ENCODE data around the gene SORBS2.
"Not testable (repeated sequence)": the region's sequence is repeated elsewhere in the genome, so short reads cannot be mapped to it uniquely, and the experiment has no call there.

The SORBS2 gene

DNA sequence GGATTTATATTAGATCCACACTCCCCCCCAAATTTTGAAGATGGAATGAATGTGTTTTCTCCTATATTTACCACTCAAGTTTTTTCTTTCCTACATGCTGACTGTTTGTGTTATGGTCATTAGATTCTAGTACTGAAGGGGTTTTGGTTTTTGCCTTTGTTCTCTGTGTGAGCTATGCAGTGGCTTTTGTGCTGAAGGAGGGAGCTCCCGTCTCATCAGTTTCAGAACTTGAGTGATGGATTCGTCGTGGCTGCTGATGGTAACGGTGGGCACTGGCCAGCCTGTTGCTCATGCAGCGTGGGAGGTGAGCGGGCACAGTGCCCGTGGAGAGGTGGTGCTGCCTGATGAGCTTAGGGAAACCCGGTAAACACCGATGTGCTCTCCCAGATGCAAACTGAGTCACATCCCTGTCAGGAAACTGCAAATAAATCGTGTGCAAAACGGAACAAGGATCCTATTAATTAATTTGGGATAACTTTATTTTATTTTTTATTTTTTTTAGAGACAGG lies 101.5 kb downstream of the SORBS2 start:
- no peak for DNase-seq (ENCODE audit: low read depth)

DNA sequence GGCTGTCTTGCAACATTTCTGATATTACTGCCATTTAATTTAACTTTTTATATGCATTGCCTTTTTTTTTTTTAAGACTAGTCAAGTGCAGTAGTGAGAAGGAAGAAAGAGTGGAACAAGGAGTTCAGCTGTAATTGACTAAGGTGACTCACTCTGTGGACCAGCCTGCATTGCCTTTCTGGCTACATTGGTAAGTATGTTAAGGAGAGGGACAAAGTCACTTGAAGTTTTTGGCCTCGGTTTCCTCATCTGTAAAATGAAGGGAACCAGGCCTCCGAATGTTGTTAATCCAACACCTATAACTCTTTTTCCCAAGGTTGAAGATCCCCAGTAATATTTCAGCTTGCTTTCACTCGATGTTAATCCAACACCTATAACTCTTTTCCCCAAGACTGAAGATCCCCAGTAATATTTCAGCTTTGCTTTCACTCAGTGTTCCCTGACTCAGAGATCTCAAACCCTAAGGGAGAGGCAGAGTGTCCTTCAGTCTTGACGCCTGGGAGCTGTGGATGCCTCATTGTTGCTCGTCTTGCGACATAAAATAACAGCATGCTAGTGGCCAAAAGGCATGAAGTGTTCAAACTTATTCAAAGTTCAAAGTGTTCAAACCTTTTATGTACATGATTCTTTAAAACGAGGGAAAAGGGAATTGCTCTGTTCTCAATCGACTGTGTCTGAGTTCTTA lies 102.0 kb downstream of the SORBS2 start:
- DNase-seq (ENCODE audit: low read depth) = no peak

DNA sequence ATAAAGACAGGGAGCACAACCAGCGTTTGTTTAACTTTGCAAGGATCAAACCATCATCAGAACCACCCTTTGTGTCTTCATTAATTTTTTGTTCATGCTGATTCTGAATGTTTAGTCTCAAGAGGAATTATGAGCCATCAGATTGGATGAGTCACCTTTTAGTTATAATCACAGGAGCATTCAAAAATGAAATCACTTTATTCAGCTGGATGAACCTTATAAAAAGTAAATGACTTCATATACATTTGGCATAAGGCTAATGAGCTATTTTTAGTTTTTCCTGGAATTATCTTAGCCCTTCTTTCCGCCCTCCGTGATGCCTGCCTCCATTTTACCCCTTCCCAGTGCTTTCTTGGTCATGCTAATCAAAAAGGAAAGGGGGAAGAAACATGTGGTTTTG lies 103.6 kb downstream of the SORBS2 start:
- no peak for DNase-seq (ENCODE audit: low read depth)

DNA sequence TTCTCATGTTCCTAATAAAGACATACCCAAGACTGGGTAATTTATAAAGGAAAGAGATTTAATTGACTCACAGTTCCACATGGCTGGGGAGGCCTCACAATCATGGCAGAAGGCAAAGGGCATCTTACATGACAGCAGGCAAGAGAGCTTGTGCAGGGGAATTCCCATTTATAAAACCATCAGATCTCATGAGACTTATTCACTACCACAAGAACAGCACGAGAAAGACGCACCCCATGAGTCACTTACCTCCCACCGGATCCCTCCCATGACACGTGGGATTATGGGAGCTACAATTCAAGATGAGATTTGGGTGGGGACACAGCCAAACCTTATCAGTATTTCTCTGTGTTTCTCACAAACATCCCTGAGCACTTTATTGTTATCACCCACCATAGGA lies 104.4 kb downstream of the SORBS2 start:
- not testable (repeated sequence) for DNase-seq (ENCODE audit: low read depth)

DNA sequence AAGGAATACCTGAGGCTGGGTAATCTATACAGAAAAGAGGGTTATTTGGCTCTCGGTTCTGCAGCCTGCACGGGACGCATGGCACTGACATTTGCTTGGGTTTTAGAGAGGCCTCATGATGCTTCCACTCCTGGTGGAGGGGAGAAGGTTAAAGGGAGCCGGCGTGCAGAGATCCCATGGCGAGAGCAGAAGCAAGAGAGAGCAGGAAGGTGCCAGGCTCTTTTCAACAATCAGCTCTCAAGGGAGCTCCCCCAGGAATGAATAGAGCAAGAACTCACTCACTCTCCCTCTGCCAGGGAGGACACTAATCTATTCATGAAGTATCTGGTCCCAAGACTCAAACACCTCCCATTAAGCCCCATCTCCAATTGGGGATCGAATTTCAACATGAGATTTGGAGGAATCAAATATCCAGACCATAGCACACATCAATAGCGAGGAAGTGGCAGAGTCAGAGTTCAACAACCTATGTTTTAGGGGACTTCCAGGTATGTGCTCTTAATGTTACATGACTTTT lies 109.8 kb downstream of the SORBS2 start:
- DNase-seq (ENCODE audit: low read depth) = no peak

DNA sequence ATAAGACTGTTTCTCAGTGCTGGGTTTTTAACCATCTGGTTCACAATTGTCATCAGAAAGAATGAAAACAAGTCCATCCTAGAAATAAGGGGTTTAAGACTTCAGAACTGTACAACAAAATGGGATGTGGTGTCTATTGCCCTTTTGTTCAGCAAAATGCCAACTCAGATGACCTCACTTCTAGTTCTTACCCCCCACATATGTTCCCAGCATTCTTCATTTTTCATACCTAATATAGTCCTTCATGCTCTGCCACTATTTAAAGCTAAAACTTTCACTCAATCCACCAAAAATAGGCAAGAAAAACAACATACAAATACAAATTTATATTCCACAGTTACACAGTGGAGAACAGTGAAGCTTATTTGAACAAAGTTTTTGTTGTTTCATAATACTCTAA lies 111.4 kb downstream of the SORBS2 start:
- DNase-seq (ENCODE audit: low read depth) = no peak

DNA sequence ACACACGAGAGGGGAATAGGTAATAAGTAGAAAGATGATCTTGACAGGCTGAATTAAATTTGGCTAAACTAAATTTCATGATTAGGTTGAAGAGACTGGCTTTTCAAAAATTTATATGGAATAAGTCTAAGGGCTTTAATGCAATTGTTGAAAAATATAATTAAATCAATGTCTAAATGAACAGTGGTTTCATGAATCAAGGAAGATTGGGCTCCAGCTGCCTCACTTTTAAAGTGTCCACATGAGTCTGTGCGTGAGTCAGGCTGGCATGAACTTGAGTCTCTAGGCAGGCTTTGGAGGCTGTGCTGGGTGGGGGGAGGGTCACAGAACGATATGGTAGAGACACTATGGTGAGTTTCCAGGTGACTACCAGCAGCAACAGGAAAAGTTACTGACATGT lies 111.9 kb downstream of the SORBS2 start:
- DNase-seq (ENCODE audit: low read depth) = no peak

DNA sequence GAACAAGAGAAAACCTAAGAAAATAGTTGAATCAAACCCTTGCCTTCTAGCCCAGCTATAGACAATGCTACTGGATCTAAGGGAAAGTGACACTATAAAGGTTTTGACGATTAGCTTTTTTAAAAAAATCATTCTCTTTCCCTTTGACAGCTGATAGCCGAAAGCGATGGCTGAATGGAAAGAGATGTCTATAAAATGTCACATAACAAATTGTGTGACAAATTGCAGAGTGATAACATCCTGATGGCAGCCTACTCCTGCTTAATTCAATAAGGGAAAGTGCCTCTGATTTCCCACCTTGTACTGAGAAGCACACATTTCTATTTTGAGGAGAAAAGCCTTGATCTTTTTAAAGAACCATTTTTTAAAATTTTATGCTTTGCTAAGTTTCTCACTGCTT lies 114.5 kb downstream of the SORBS2 start:
- DNase-seq (ENCODE audit: low read depth) = no peak

DNA sequence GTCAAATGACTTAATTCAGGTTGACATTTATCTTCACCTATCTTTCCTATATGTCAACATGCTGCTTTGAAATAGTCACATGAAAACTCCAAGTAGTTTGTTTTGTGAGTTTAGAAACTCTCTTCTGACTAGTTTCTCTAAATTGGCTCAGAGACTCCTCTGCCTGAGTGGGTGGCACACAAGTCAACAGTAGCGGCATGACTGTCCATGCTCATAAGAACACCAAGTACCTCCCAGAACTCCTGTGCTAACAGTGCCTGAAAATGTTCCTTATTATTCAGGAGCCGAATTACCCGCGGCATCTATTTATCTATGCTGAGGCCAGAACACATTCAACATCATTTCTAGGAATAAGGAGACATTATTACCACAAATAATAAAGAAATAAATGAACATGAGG lies 116.3 kb downstream of the SORBS2 start:
- DNase-seq (ENCODE audit: low read depth) = no peak

DNA sequence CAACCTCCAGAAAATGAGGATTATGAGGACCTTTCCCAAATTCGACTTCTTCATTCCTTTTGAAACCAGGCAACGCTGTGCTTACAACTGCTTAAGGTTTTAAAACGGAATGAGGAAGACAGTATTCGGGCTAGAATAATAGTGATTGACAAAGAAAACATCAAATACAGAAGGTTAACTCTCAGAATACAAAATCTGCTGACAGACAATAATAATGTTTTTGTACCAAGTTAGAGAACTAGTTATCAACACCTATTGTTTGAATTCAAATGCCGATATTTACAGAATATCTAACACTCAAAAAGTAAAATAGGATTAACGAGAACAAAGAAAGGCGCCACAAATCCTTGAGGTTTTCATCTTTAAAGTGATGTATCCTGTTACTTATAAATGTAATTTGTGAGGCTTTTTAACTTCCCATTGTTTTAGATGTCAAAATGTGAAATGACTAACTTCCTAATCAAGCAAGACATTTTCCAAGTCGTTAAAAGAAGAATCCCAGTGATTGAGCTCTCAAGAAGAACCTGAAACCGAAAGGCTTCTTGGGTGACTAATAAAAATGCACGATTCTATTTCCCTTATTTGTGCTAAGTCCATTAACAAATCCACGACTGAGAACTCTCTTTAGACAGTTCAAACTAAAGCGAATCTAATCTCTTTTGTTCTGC lies 118.3 kb downstream of the SORBS2 start:
- DNase-seq (ENCODE audit: low read depth) = no peak

DNA sequence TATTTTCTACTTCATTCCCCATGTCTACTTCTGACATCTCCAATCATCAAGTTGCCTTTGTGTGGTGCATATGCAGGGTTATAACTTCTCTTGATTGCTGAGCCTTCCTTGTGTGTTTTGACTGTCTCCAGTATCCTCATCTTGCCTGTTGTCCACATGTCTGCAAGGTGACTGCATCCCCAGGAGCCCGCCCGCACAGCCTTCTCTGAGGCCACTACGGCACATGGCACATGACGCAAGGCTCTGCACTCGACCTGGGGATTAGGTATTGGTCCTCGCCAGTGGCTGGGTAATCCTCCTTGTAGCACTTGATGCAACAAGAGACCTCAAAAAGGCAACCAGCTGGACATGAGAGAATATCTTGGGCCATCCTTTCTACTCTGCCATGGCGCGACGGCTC lies 122.6 kb downstream of the SORBS2 start:
- no peak for DNase-seq (ENCODE audit: low read depth)

DNA sequence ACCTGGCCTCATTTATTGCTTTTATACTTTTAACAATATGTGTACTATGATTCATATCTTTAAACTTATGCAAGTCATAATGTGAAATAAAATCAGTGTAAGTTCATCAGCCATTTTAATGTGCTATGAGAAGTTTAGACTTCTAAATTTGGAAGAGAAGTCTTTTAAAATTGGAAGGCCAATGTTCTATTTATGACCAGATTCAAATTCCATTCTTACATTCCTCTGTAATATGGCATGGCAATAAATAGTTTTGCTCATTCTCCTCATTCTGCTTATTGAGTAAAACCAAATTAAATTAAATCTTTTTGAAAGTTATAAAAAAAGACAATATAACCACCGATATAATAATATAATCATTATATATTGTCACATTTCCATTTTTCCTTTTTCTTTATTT lies 126.2 kb downstream of the SORBS2 start:
- no peak for DNase-seq (ENCODE audit: low read depth)

DNA sequence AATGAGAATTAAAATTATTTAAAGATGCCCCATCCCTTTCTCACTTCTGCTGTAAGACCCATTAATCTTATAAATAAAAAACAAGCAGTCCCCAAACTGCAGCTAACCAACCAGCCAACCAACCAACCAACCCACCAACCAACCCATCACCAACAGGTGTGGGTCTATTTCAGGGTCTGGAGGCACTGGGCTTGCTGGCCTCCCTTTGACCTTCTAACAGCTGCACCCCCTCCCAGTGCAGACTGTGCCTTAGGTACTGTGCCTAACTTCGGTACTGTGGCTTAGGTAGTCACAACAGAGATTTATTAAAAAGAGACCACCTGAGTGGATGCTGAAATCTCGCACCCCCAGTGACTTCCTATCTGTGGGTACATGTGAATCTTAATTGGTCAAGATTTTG lies 128.1 kb downstream of the SORBS2 start:
- DNase-seq (ENCODE audit: low read depth) = no peak

DNA sequence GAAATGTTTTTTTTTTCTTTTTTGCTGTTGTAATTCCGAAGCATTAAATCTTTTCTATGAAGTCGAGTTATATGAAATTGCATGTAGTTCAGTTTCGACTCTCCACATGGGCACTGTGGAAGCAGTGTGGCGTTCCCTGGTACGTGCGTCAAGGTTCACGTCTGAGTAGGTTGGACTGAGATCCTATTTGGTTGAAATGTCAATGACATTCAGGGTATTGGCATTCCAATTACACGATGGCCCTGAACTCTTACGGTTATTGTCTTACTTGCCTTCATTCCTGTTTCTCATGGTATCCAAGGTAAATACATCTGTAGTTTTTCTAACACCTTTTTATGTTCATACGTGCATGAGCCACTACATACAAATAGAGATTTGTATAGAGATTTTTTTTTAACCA lies 128.8 kb downstream of the SORBS2 start:
- no peak for DNase-seq (ENCODE audit: low read depth)

DNA sequence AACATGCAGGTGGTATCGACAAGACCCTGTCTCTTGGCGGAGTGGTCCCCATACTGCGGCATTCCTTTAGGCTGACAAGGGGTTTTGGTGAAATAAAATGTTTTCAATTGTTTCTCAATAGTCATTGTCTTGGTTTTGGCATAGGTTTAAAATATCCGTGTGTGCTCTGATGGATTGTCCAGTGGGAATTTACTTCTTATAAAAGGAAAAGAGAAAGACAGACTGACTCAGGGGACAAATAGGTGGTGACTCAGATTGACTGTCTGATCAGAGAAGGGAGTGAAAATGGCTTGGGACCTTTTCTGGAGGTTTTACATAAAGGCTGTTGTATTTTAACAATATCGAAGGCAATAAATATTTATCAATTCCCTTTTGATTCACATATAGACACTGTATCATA lies 129.8 kb downstream of the SORBS2 start:
- DNase-seq (ENCODE audit: low read depth) = no peak

DNA sequence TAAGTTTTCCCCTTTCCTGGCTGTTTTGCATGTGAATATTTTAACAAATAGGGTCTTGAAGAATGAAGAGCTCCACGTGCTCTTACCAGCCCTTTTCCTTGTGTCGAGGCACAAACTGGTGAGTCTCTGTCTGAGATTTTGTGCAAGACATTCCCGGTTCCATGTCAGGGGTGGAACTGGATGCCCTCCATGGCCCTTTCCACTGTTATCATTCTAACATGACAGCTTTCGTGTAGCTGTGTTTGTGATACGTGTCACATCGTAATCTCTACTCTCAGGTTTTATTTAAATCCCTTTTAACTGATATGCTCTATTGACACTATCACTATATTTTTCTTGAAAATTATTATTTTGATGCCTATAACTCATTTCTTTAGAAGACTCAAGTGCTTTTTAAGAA lies 130.4 kb downstream of the SORBS2 start:
- DNase-seq (ENCODE audit: low read depth) = no peak

DNA sequence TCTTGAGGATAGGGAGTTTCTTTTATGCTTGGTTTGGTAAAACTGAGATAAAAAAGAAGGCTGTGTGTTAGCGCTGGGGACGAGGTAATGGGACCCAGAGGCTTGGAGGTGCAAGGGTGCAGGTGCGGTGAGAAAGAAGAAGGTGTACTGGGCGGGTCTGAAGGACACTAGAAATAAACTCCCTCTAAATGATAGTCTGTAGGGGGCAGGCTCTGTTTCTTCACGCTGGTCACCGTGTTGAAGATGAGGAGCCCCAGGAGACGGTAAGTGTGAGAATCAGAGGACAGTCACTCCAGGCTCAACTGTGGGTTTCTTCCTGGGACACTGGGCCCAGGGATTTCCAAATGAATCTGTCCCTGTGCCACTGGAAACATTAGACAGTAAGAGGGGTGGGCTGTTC lies 131.4 kb downstream of the SORBS2 start:
- DNase-seq (ENCODE audit: low read depth) = no peak

DNA sequence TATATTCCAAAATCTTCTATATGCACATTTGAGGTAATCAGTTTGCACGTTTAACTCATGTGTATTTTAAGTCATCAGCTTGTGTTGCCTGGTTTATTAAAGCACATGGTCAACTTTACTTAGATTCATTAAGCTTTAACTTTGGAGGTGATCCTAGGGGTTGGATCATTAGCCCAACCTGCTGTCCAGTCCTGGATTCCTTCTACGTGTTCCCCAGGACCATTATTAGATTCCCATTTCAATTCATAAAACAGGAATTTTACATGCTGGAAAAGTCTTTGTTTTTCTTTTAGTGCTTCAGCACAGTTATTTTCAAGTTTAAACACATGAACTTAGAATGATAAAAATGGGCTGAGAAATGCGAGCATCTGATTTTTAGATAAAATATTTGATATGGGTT lies 132.5 kb downstream of the SORBS2 start:
- DNase-seq (ENCODE audit: low read depth) = no peak

DNA sequence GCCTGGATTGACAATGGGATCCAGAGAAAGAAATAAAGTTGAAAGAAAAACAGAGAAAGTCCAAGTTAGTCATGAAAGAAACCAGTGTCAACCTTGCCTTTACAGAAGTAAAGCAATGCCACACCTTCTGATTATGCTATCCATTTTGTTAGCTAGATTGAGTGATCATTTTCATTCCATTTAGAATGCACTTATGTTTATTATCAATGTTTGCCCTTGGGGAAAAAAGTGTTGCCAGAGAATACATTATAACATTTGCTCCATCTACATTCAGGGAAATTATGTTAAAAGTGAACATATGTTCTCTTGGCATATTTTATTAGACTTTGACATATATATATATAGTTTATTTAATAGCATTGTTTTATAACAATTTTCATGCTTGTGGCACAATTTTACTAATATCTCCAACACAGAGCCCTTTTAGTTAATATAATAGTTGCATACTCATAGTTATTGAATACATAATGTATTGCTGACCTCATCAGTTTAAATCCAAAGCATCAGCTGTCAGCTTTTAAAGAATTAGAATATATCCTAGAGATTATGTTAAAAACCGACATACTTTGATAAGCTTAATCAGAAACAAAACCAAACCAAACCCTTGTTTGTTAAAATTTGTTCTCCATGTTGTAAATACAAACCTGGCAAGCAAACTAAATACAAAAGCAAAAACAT lies 134.2 kb downstream of the SORBS2 start:
- DNase-seq (ENCODE audit: low read depth) = no peak

DNA sequence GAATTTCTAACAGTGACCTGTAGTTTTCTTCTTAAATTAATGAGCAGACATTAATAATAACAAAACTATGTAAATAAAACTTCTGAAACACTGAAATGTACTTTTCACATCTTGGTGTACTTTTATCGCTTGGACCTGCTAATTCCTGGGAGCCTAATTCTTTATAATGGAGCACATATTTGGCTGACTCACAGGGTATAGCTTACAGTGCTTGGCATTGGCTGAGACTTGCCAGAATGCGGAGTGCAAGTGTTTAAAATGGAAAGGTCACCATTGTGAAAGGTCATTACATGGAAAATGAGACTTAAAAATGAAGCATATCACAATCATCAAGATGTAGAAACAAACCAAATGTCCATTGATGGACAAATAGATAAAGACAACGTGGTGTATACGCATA lies 139.4 kb downstream of the SORBS2 start:
- DNase-seq (ENCODE audit: low read depth) = no peak

DNA sequence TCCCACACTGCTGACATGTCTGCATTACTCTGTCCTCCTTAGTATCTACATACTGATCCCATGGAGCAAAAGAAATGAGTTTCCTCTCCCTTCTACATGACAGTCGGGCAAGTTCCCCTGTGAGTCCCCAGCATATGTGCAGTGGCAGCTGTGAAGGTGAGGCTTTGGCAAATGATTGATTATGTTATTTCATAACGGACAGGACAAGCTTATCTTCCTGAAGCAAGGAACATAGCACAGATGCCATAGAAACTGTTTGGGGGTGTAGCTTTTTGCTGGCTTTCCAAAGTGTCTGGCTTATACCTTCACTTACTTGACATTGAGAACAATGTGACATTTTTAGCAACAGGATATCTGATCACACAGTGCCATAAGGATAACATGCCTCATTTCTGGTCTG lies 139.8 kb downstream of the SORBS2 start:
- no peak for DNase-seq (ENCODE audit: low read depth)

DNA sequence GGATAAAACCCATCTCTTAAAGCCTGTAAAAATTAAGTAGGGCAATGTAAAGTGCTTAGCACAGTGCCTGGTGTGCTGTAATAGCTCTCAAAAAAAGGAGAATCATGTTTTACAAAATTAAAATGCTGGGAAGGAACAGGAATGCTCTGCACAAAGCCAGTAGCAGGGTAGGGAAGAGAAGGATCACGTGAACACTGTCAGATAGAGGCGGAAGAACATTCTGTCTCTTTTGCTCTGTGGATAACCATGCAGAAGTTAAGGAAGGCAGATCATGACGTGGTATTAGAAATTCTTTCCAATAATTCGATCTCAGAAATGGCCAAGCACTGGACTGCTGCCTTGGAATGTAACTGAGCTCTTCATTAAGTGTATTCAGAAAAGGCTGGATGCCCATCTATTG lies 140.5 kb downstream of the SORBS2 start:
- no peak for DNase-seq (ENCODE audit: low read depth)

DNA sequence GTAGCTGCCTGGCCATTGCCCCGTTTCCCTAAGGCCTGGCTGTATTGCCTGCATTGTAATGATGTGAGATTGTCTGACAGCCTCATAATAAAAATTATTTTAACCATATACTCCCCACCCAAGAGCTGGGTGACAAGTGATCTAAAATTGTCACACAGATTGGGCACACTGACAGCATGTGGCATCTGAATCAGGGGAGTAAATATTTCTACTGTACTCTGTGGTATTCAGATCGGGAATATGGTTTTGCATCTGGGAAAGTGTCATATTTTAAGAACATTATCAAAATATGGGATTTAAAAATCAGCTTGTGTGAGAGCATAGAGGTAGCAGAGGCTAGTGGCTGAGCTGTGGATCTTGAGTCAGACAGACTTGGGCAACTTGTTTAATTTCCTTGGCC lies 140.9 kb downstream of the SORBS2 start:
- DNase-seq (ENCODE audit: low read depth) = no peak

All from stimulated activated CD8-positive, alpha-beta memory T cell treated with anti-CD3 and anti-CD28 coated beads, Interleukin-15, amount 100 ng/mL, for 24 hours (primary cell).